IPS DF 6.9 (cell line): ENCODE measurements around the gene CLEC2B.

ENCODE experiments used
- DNase-seq: peaks from one replicate; pipeline ENCODE4 v3.0.0-alpha.2; 2013; ENCODE audit warnings: low read depth, low spot score
- H3K27ac ChIP-seq: one replicate; pipeline ENCODE4 v1.5.1; 2013; ENCODE audit warnings: low read length, control low read depth
- H3K27me3 ChIP-seq: 2 replicates; pipeline ENCODE4 v1.6.1; 2013; ENCODE audit warnings: mild to moderate bottlenecking, low read length; ENCODE audit not compliant: control insufficient read depth, insufficient read depth
- H3K36me3 ChIP-seq: 2 replicates; pipeline ENCODE4 v1.6.1; 2013; ENCODE audit warnings: low read length; ENCODE audit not compliant: control insufficient read depth, insufficient read depth
- H3K4me1 ChIP-seq: 2 replicates; pipeline ENCODE4 v1.6.1; 2013; ENCODE audit warnings: low read length; ENCODE audit not compliant: control insufficient read depth, insufficient read depth
- H3K4me3 ChIP-seq: 2 replicates; pipeline ENCODE4 v1.5.1; 2013; ENCODE audit warnings: mild to moderate bottlenecking, low read length
- H3K9me3 ChIP-seq: 2 replicates; pipeline ENCODE4 v1.6.1; 2013; ENCODE audit warnings: low read length, inconsistent platforms; ENCODE audit not compliant: control insufficient read depth, insufficient read depth
- WGBS: extraction: QIAGEN DNeasy Blood & Tissue Kit; methylation state at CpG from one replicate; pipeline ENCODE4 v1.1.7; 2013; ENCODE audit warnings: mixed read lengths, missing lambda C conversion rate; ENCODE audit not compliant: insufficient read length, insufficient coverage; 5-methylcytosine and 5-hydroxymethylcytosine counted together

The CLEC2B gene

GRCh38 chr12:9870286-9870866 is 1.2 kb upstream of the CLEC2B start:
- no peak overlapping the region for H3K27ac ChIP-seq
- no CpG with 5 or more reads among the region's 2 CpGs for WGBS
- H3K4me1 ChIP-seq = no peaks in the 10 kb centered on the region
- no peaks in the 10 kb centered on the region for H3K27me3 ChIP-seq
- H3K9me3 ChIP-seq = no peaks in the 10 kb centered on the region
- no peaks in the 10 kb centered on the region for H3K36me3 ChIP-seq
- no peak overlapping the region for H3K4me3 ChIP-seq
- no peak for DNase-seq

- WGBS = no CpG with 5 or more reads among the region's 4 CpGs
- no peak for DNase-seq
- Histone ChIP-seq H3K27me3 (no peaks in the 10 kb centered on the region), H3K4me3 (no peak overlapping the region), H3K27ac (no peak overlapping the region), H3K36me3 (no peaks in the 10 kb centered on the region), H3K9me3 (no peaks in the 10 kb centered on the region), H3K4me1 (no peaks in the 10 kb centered on the region)
Observed at GRCh38 chr12:9868951-9869306, 225 bp downstream of the CLEC2B start.

GRCh38 chr12:9868311-9868801 is 798 bp downstream of the CLEC2B start:
- Histone ChIP-seq H3K4me1 (no peaks in the 10 kb centered on the region), H3K36me3 (no peaks in the 10 kb centered on the region), H3K4me3 (no peak overlapping the region), H3K9me3 (no peaks in the 10 kb centered on the region), H3K27ac (no peak overlapping the region), H3K27me3 (no peaks in the 10 kb centered on the region)
- DNase-seq = no peak
- WGBS = no CpG with 5 or more reads among the region's 11 CpGs

GRCh38 chr12:9867531-9867930 is 1.6 kb downstream of the CLEC2B start:
- H3K4me1 ChIP-seq = no peaks in the 10 kb centered on the region
- no peaks in the 10 kb centered on the region for H3K27me3 ChIP-seq
- no peak overlapping the region for H3K4me3 ChIP-seq
- no peak for DNase-seq
- H3K9me3 ChIP-seq = no peaks in the 10 kb centered on the region
- WGBS = no CpG with 5 or more reads among the region's 4 CpGs
- no peaks in the 10 kb centered on the region for H3K36me3 ChIP-seq
- no peak overlapping the region for H3K27ac ChIP-seq

GRCh38 chr12:9866860-9867269 is 2.3 kb downstream of the CLEC2B start:
- WGBS = no CpG with 5 or more reads among the region's 4 CpGs
- no peak for DNase-seq
- H3K4me3 ChIP-seq = no peak overlapping the region
- H3K36me3 ChIP-seq = no peaks in the 10 kb centered on the region
- no peak overlapping the region for H3K27ac ChIP-seq
- no peaks in the 10 kb centered on the region for H3K4me1 ChIP-seq
- H3K27me3 ChIP-seq = no peaks in the 10 kb centered on the region
- H3K9me3 ChIP-seq = no peaks in the 10 kb centered on the region

- H3K36me3 ChIP-seq = no peaks in the 10 kb centered on the region
- H3K4me1 ChIP-seq = no peaks in the 10 kb centered on the region
- DNase-seq = no peak
- WGBS = no CpG with 5 or more reads among the region's 4 CpGs
- H3K27ac ChIP-seq = no peak overlapping the region
- H3K27me3 ChIP-seq = no peaks in the 10 kb centered on the region
- no peaks in the 10 kb centered on the region for H3K9me3 ChIP-seq
- no peak overlapping the region for H3K4me3 ChIP-seq
Observed at GRCh38 chr12:9864913-9865675, 4.1 kb downstream of the CLEC2B start.

GRCh38 chr12:9858135-9858534 is 11.0 kb downstream of the CLEC2B start:
- no peak for DNase-seq
- Histone ChIP-seq H3K36me3 (no peaks in the 10 kb centered on the region), H3K27me3 (no peaks in the 10 kb centered on the region), H3K27ac (no peak overlapping the region), H3K4me3 (no peak overlapping the region), H3K4me1 (no peaks in the 10 kb centered on the region), H3K9me3 (no peaks in the 10 kb centered on the region)

GRCh38 chr12:9856894-9857293 is 12.3 kb downstream of the CLEC2B start:
- Histone ChIP-seq H3K9me3 (no peaks in the 10 kb centered on the region), H3K4me3 (no peak overlapping the region), H3K4me1 (no peaks in the 10 kb centered on the region), H3K27me3 (no peaks in the 10 kb centered on the region), H3K27ac (no peak overlapping the region), H3K36me3 (no peaks in the 10 kb centered on the region)
- DNase-seq = no peak
- WGBS = no CpG with 5 or more reads among the region's 3 CpGs

- Histone ChIP-seq H3K4me1 (no peaks in the 10 kb centered on the region), H3K36me3 (no peaks in the 10 kb centered on the region), H3K4me3 (no peak overlapping the region), H3K27me3 (no peaks in the 10 kb centered on the region), H3K27ac (no peak overlapping the region), H3K9me3 (no peaks in the 10 kb centered on the region)
- no peak for DNase-seq
- no CpG with 5 or more reads among the region's 1 CpG for WGBS
Observed at GRCh38 chr12:9856151-9856550, 13.0 kb downstream of the CLEC2B start.

- Histone ChIP-seq H3K9me3 (no peaks in the 10 kb centered on the region), H3K4me3 (no peak overlapping the region), H3K27ac (no peak overlapping the region), H3K36me3 (no peaks in the 10 kb centered on the region), H3K27me3 (no peaks in the 10 kb centered on the region), H3K4me1 (no peaks in the 10 kb centered on the region)
- no peak for DNase-seq
- WGBS = 100% methylated on average over 2 of the region's 2 CpGs
Observed at GRCh38 chr12:9851927-9852326, 17.2 kb downstream of the CLEC2B start.

- H3K4me1 ChIP-seq = no peaks in the 10 kb centered on the region
- no peaks in the 10 kb centered on the region for H3K27me3 ChIP-seq
- H3K36me3 ChIP-seq = no peaks in the 10 kb centered on the region
- H3K27ac ChIP-seq = no peak overlapping the region
- WGBS = 100% methylated on average over 1 of the region's 5 CpGs
- no peak for DNase-seq
- H3K4me3 ChIP-seq = no peak overlapping the region
- no peaks in the 10 kb centered on the region for H3K9me3 ChIP-seq
Observed at GRCh38 chr12:9851050-9851449, 18.1 kb downstream of the CLEC2B start.
